ENCODE results near the gene NUP107. TPM values are rescaled to one million over a fixed set of nuclear protein-coding genes. Genes with fewer than 3 reads are reported as not detected.
A peak's percentile ranks its signal among the peaks of the same experiment; 100 is the strongest.

NUP107 gene
- total and polyA plus RNA-seq, 4 donors, result 18.4 to 74.7 (median 26.4) TPM

- Histone ChIP-seq H3K9ac (ENCODE audit: insufficient read depth in 1 of 2, low read length in 2 of 2) (no peak overlapping the region), H3K9me3 (ENCODE audit: control insufficient read depth in 4 of 4, insufficient read depth in 3 of 4, low read length in 3 of 4) (no peaks in the 10 kb centered on the region), H3K27me3 (ENCODE audit: control insufficient read depth in 3 of 3, insufficient read depth in 3 of 3, low read length in 2 of 3) (no peaks in the 10 kb centered on the region), H3K27ac (ENCODE audit: low read depth in 1 of 2, low read length in 1 of 2) (no peak overlapping the region), H3K4me3 (no peak overlapping the region), H3K36me3 (ENCODE audit: control insufficient read depth in 4 of 4, insufficient read depth in 4 of 4, low read length in 4 of 4) (no peaks in the 10 kb centered on the region), H3K4me1 (ENCODE audit: control insufficient read depth in 5 of 5, insufficient read depth in 5 of 5, low read length in 5 of 5) (no peaks in the 10 kb centered on the region)
- TF ChIP-seq CTCF (IDR thresholded peaks at IDR 0.05; ENCODE audit: control extremely low read depth, extremely low read depth), result no peak
- DNase-seq (no peak), ATAC-seq (ENCODE audit: insufficient read depth, low FRiP score) (no peak)
- WGBS, 2 donors, result 94 to 97% methylated on average over 6 of the region's 6 CpGs
These were observed 95.0 kb downstream of the NUP107 start for GRCh38 chr12:68781728-68782127.

DNA sequence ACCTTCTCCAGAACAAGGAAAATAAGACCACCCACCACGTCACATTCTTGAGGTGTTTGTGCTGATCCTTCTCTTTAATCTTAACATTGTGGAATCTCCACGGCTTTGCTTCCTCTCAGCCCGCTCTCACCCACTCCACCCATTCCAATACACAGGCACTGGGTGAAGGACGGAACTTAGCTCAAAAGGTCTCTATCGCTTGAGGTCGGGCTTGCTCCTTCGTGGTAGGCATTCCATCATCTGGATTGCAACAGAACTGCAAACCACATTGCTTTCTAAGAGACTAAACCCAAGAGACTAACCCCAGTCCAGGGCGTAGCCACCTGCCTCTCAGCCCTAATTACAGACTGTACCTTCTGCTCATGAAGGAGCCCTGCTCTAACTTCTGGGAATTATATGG, 97.2 kb downstream of the NUP107 start:
- ATAC-seq (ENCODE audit: insufficient read depth, low FRiP score), result peak; percentile 3
- Histone ChIP-seq H3K9ac (ENCODE audit: insufficient read depth in 1 of 2, low read length in 2 of 2) (no peak overlapping the region), H3K36me3 (ENCODE audit: control insufficient read depth in 4 of 4, insufficient read depth in 4 of 4, low read length in 4 of 4) (no peaks in the 10 kb centered on the region), H3K27ac (ENCODE audit: low read depth in 1 of 2, low read length in 1 of 2) (peak overlapping the region in 1 of 2 donors; percentile 6), H3K4me1 (ENCODE audit: control insufficient read depth in 5 of 5, insufficient read depth in 5 of 5, low read length in 5 of 5) (no peaks in the 10 kb centered on the region), H3K9me3 (ENCODE audit: control insufficient read depth in 4 of 4, insufficient read depth in 3 of 4, low read length in 3 of 4) (no peaks in the 10 kb centered on the region), H3K27me3 (ENCODE audit: control insufficient read depth in 3 of 3, insufficient read depth in 3 of 3, low read length in 2 of 3) (no peaks in the 10 kb centered on the region), H3K4me3 (no peak overlapping the region)
- no peak for DNase-seq
- TF ChIP-seq CTCF (IDR thresholded peaks at IDR 0.05; ENCODE audit: control extremely low read depth, extremely low read depth), result no peak
- WGBS, 2 donors, result 25 to 61% methylated on average over 8 of the region's 8 CpGs

DNA sequence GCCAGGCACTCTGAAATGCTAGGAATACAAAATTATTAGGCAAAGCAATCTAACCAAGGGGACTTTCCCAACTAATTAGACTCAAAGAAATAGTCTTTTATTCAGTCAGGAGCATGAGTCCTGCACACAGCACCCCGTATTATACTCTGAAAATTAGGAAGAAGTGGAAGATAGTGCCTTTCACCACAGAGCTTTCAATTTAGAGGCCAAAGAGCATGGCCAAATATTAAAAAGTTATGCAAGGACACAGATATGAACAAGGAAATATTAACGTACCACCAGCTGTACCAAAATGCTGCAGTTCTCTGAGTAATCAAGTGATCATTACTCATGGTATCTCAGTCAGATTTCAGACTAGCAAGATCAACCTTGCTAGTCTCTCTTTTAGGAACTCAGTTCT, 98.6 kb downstream of the NUP107 start:
- Histone ChIP-seq H3K36me3 (ENCODE audit: control insufficient read depth in 4 of 4, insufficient read depth in 4 of 4, low read length in 4 of 4) (no peaks in the 10 kb centered on the region), H3K9me3 (ENCODE audit: control insufficient read depth in 4 of 4, insufficient read depth in 3 of 4, low read length in 3 of 4) (no peaks in the 10 kb centered on the region), H3K27ac (ENCODE audit: low read depth in 1 of 2, low read length in 1 of 2) (peak overlapping the region in 1 of 2 donors; percentile 45), H3K27me3 (ENCODE audit: control insufficient read depth in 3 of 3, insufficient read depth in 3 of 3, low read length in 2 of 3) (no peaks in the 10 kb centered on the region), H3K4me1 (ENCODE audit: control insufficient read depth in 5 of 5, insufficient read depth in 5 of 5, low read length in 5 of 5) (no peaks in the 10 kb centered on the region), H3K9ac (ENCODE audit: insufficient read depth in 1 of 2, low read length in 2 of 2) (no peak overlapping the region), H3K4me3 (no peak overlapping the region)
- WGBS, 2 donors, result 24 to 58% methylated on average over 2 of the region's 2 CpGs
- ATAC-seq (ENCODE audit: insufficient read depth, low FRiP score), result peak; percentile 42
- no peak for DNase-seq
- no peak for TF ChIP-seq CTCF (IDR thresholded peaks at IDR 0.05; ENCODE audit: control extremely low read depth, extremely low read depth)

DNA sequence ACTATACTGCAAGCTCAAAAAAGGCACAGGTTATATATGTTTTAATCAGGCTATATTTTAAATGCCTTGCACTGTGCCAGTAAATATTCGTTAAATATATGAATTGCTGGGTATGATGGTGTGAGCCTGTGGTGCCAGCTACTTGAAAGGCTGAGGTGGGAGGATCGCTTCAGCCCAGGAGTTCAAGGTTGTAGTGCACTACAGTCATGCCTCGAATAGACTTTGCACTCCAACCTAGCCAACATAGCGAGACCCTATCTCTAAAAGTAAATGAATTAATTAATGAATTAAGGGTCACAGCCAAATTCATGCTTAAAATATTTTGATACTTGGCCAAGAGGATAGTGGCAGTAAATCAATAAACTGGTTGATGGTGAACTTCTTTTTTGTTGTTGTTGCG, 99.0 kb downstream of the NUP107 start:
- Histone ChIP-seq H3K9ac (ENCODE audit: insufficient read depth in 1 of 2, low read length in 2 of 2) (no peak overlapping the region), H3K4me3 (no peak overlapping the region), H3K36me3 (ENCODE audit: control insufficient read depth in 4 of 4, insufficient read depth in 4 of 4, low read length in 4 of 4) (no peaks in the 10 kb centered on the region), H3K27me3 (ENCODE audit: control insufficient read depth in 3 of 3, insufficient read depth in 3 of 3, low read length in 2 of 3) (no peaks in the 10 kb centered on the region), H3K27ac (ENCODE audit: low read depth in 1 of 2, low read length in 1 of 2) (no peak overlapping the region), H3K9me3 (ENCODE audit: control insufficient read depth in 4 of 4, insufficient read depth in 3 of 4, low read length in 3 of 4) (no peaks in the 10 kb centered on the region), H3K4me1 (ENCODE audit: control insufficient read depth in 5 of 5, insufficient read depth in 5 of 5, low read length in 5 of 5) (no peaks in the 10 kb centered on the region)
- 93 to 94% methylated on average over 5 of the region's 5 CpGs for WGBS, 2 donors
- TF ChIP-seq CTCF (IDR thresholded peaks at IDR 0.05; ENCODE audit: control extremely low read depth, extremely low read depth), result no peak
- DNase-seq (no peak), ATAC-seq (ENCODE audit: insufficient read depth, low FRiP score) (no peak)

All from lung (tissue), 12 donors.